Right forelimb (tissue), 1 donor: Measurements from ENCODE around the gene LENG8.

ENCODE experiments used
- DNase-seq: peaks from one replicate; pipeline ENCODE4 v3.0.0-alpha.2; 2018

The LENG8 gene

DNA sequence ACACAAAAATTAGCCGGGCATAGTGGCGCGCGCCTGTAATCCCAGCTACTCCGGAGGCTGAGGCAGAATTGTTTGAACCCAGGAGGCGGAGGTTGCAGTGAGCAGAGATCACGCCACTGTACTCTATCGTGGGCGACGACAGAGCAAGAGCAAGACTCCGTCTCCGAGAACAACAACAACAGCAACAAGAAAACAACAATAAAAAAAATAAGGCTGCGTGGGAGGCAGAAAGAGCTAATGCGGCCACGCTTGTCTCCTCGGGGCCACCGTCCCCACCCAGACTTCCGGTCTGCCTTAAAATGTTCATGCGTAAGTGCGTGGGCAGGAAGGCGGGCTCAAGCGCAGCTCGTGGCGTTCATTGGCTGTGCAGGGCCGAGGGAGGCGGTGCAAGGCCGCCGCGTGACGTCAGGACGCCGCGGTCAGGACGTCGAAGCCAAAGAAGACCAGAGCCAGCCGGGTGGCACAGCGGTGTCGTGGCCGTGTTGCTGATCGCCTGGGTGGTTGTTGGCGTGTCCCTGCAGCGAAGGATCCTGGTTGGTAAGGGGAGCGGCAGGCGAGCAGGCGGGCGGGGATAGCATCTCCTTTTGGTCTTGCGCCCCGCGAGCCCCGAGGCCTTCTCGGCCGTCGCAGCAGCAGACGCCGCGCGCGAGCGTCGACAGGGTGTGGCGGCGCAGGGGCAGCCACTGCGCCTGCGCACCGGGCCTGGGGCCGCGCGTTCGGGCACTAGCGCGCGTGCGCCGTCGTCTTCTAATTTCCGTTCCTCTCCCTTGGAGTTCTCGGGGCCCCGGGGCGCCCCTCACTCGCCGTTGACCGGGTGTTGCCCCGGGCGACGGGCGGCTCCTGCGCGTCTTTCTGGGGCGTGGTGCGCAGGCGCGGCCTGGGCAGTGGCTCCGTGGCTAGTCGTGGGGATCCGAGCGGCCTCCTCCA lies at the start of gene LENG8:
Gene LENG8, plus strand, starts transcription at position 426 of the 927 bp plus-strand sequence. CDS start 2,146 bp downstream, outside the sequence.
- DNase-seq = peak; percentile 99

GRCh38 chr19:54400913-54401312 lies 48.1 kb upstream of the LENG8 start:
- no peak for DNase-seq

- DNase-seq = no peak
Measured at GRCh38 chr19:54403054-54403453, 45.9 kb upstream of the LENG8 start.

GRCh38 chr19:54405628-54406027 lies 43.4 kb upstream of the LENG8 start:
- DNase-seq = no peak

DNA sequence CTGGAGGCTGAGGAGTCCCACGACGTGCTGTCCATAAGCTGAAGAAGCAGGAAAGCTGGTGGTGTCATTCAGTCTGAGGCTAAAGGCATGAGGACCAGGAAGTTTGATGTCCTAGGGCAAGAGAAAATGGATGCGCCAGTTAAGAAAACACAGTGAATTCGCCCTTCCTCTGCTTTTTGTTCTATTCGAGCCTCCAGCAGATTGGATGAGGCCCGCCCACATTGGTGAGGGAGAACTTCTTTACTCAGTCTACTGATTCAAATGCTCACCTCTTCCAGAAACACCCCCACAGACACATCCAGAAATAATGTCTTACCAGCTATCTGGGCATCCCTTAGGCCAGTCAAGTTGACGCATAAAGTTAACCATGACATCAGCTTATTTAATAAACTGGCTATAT lies 41.2 kb upstream of the LENG8 start:
- no peak for DNase-seq

DNA sequence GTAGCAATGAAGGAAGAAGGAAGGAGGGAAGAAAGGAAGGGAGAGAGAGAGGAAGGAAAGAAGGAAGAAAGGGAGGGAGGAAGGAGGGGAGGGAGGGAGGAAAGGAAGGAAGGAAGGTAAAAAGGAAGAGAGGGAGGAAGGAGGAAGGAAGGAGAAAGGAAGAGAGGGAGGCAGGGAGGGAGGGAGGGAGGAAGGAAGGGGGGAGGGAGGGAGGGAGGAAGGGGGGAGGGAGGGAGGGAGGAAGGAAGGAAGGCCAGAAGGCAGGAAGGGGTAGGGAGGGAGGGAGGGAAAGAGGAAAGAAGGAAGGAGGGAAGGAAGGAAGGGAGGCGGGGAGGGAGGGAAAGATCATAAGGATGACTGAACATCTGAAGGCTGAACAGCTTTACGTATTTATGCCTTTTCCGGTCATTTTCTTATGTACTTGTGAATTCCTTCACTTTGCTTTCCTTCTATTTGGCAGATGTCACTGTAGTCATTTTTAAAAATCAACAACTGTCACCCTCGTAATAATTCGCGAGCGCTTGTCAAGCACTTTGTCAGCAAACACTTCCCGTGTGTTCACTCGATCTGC lies 40.5 kb upstream of the LENG8 start:
- DNase-seq = no peak

- DNase-seq = no peak
Measured at GRCh38 chr19:54411033-54411432, 38.0 kb upstream of the LENG8 start.

GRCh38 chr19:54412877-54413276 lies 36.1 kb upstream of the LENG8 start:
- no peak for DNase-seq

GRCh38 chr19:54414156-54414555 lies 34.8 kb upstream of the LENG8 start:
- DNase-seq = no peak

- DNase-seq = no peak
Measured at GRCh38 chr19:54415208-54415900, 33.6 kb upstream of the LENG8 start, which contains the start of gene TTYH1. TSS of gene TTYH1 (plus strand) at chr19:54415464. CDS start at chr19:54415553, 89 bp downstream.

- DNase-seq = no peak
Measured at GRCh38 chr19:54415901-54416673, 32.9 kb upstream of the LENG8 start.

- no peak for DNase-seq
Measured at GRCh38 chr19:54416695-54417491, 32.1 kb upstream of the LENG8 start.

GRCh38 chr19:54418030-54418929 lies 30.7 kb upstream of the LENG8 start:
- DNase-seq = no peak

DNA sequence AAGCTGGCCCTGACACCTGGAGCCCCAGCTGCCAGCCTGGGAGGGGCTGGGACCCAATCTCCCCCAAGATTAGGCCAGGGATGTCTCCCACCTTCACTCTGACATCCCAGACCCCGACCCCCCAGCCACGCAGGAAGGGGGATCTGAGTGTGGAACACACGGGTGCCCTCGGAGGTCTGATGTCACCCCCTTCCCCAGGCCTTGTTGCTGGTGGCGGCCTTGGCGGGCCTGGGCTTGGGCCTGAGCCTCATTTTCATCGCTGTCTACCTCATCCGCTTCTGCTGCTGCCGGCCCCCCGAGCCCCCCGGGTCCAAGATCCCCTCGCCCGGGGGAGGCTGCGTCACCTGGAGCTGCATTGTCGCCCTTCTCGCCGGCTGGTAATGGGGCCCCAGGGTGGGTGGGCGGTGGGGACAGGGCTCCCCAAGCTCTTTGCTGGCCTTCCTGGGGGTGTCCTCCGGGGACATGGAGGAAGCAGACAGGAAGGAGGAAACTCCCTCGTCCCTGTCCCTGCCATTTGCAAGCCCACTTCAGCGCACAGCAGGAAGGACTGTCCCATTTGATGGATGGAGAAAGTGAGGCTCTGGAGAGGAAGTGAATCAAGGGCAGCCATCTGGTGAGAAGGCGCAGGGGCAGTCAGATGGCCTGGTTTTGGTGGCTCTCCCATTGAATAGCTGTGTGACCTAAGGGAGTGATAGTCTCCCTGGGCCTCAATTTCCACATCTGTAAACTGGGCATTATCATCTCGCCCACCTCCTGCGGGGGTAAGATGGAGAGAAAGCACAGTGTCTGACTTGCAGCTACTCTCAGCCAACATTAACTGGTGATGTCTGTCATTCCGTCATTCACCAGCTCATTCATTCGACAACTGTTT lies 29.8 kb upstream of the LENG8 start:
- no peak for DNase-seq

DNA sequence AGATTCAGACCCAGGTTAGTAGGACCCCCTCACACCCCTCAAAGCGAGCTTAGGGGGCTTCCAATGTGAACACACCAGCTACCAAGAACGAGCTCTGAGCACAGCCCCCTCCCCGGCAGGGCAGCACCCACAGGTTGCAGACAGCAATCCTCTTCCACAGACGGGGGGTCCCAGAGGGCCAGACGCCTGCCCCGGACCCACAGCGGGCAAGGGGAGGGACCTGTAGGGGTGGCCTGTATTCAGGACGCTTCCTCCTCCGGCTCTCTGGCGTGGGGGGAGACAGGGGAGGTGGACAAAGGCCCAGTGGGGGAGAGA lies 29.0 kb upstream of the LENG8 start:
- DNase-seq = no peak

DNA sequence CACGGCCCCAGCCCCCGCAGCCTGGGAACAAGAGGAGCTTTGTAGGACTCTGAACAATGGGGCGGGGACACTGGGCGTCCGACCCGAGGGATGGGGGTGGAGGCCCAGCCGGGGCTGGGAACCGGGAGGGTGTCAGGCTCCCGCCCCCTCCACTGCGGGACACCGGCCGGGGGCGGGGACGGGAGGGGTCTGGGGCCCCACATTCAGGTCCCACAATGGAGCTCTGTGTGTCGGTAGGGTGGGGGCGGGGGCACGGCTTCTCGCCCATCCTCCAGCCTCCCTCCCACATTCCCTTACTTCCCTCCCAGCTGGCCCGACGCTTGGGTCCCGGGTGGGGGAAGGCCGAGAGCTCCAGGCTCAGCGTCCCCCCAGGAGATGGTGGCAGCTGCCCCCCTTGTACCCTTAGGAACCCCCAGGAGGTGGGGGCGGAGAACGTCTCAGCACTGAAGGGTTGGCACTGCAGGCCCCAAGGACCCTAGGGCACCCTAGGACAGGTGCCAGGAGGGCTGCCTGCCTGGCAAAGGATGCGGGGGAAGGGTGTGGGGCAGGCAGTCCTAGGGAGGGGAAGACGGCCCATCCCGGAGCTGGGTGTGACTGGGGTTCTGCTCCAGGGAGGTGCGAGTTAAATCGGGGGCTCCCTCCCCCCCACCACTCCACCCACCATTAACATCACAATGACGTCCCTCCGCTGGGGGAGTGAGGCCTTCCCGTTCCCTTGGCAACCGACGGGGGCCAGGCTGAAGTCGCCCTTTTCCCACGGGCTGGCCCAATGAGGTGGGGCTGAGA lies 28.4 kb upstream of the LENG8 start:
- no peak for DNase-seq

- DNase-seq = no peak
Measured at GRCh38 chr19:54421169-54421516, 27.9 kb upstream of the LENG8 start.

GRCh38 chr19:54421521-54421920 lies 27.5 kb upstream of the LENG8 start:
- no peak for DNase-seq

DNA sequence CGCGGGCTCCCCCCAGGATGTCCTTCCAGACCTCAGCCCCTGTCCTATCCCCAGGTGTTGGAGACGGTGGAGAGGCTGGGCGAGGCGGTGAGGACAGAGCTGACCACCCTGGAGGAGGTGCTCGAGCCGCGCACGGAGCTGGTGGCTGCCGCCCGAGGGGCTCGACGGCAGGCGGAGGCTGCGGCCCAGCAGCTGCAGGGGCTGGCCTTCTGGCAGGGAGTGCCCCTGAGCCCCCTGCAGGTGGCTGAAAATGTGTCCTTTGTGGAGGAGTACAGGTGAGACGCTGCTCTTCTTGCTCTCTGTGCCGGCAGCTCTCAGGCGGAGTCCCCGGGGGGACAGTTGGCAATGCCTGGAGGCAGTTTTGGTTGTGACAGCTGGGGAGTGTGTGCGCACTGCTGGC lies 26.9 kb upstream of the LENG8 start:
- no peak for DNase-seq
